ENCODE results near the gene SDC4. TPM values are rescaled to one million over a fixed set of nuclear protein-coding genes. Genes with fewer than 3 reads are reported as not detected.

SDC4 gene
- total RNA-seq, 4 donors from 2014 or later, result 7.9 to 77.9 (median 48.4) TPM

DNA sequence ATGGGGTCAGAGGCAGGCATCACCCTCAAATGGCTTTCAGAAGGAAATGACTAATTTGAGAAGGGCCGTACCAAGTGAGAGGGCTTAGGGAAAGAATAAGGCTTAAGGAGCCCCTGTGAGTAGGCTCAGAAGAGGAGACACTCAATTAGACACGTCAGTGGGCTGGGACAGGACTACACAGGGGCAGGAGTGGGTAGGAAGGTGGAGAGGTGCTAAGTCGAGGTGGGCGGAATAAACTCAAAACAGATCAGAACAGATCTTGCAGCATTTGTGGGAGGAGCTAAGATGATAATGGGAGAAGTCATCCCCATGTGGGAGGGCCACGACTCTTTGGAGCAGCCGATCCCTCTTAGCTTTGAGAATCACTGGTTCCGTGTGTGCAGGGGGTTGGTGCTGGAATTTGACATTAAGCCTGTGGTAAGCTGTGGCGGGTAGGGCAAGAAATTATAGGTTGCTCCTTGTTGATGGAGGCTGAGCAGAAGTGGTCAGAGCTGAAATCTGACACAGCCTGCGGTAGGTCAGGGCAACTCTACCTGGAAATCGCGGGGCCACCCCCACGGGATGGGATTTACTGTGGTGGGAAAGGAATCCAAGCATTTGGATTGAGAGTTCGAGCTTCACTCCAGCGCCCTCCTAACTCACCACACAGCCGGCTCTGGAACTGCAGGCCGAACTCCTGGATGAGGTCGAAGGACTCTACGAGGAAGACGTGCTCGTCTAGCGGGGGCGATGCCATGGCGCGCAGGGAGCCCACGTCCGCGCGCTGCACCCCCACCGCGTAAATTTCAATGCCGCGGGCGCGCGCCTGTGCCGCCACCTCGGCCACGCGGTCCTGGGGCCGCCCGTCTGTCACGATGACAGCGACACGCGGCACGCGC, 44.4 kb downstream of the SDC4 start:
- no peak overlapping the region for H3K27ac ChIP-seq
- TF ChIP-seq, protein P1, sequence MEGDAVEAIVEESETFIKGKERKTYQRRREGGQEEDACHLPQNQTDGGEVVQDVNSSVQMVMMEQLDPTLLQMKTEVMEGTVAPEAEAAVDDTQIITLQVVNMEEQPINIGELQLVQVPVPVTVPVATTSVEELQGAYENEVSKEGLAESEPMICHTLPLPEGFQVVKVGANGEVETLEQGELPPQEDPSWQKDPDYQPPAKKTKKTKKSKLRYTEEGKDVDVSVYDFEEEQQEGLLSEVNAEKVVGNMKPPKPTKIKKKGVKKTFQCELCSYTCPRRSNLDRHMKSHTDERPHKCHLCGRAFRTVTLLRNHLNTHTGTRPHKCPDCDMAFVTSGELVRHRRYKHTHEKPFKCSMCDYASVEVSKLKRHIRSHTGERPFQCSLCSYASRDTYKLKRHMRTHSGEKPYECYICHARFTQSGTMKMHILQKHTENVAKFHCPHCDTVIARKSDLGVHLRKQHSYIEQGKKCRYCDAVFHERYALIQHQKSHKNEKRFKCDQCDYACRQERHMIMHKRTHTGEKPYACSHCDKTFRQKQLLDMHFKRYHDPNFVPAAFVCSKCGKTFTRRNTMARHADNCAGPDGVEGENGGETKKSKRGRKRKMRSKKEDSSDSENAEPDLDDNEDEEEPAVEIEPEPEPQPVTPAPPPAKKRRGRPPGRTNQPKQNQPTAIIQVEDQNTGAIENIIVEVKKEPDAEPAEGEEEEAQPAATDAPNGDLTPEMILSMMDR (IDR thresholded peaks at IDR 0.05), result no peak
- no peak for TF ChIP-seq POLR2A (IDR thresholded peaks at IDR 0.05)
- H3K4me1 ChIP-seq, result peaks cover 0 to 5% of the 10 kb centered on the region in 2 donors
- peaks cover 0 to 10% of the 10 kb centered on the region in 2 donors for H3K27me3 ChIP-seq
- no peak overlapping the region for H3K4me3 ChIP-seq
- H3K9me3 ChIP-seq, result no peaks in the 10 kb centered on the region
- intact Hi-C loops (cut with DNase I; ENCODE audit: low total_unique reads), result no loop called here
- DNase-seq, result no peak
- H3K36me3 ChIP-seq, result no peaks in the 10 kb centered on the region

DNA sequence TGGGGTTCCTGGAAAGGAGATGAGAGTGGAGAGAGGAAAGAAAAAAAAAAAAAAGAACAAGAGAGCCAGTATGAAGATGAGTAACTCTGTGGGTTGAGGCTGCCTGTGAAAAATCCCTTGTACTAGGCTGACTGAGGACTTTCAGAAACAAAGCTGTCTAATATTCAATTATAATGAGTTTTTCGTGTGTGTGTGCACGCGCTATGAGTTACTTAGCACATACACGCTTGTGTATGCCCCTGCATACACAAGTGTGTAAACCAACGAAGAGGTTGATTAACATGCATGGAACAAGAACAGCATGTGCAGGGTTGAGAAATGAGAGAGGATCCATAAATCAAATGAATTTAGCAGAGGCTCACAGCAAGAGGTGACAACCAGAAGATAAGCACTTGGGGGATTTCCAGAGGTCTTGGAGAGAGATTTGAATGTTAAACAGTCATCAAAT, 46.4 kb downstream of the SDC4 start:
- peaks cover 0 to 8% of the 10 kb centered on the region in 2 donors for H3K27me3 ChIP-seq
- no peaks in the 10 kb centered on the region for H3K36me3 ChIP-seq
- TF ChIP-seq, protein P1 (IDR thresholded peaks at IDR 0.05), result no peak
- no peak for TF ChIP-seq POLR2A (IDR thresholded peaks at IDR 0.05)
- H3K9me3 ChIP-seq, result no peaks in the 10 kb centered on the region
- H3K4me3 ChIP-seq, result no peak overlapping the region
- no peak overlapping the region for H3K27ac ChIP-seq
- intact Hi-C loops (cut with DNase I; ENCODE audit: low total_unique reads), result no loop called here
- DNase-seq, result no peak
- peaks cover 0 to 5% of the 10 kb centered on the region in 2 donors for H3K4me1 ChIP-seq

DNA sequence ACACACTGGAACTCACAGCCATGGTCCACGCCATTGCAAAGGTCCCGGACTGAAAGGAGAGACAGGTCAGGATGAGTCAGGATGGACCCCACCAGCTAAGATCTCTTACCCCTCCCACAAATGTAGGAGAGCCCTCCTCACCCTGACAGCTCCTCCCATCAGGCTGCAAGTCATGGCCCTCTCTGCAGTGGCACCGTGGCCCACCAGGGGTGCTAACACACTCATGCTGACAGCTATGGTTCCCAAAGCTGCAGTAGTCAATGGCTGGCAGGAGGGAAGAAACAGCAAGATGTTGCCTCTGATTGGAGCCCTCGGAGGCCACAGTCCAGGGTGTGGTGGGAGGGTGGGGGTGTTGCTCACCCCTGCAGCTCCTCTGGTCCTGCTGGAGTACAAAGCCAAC, 47.3 kb downstream of the SDC4 start:
- TF ChIP-seq, protein P1 (IDR thresholded peaks at IDR 0.05), result no peak
- TF ChIP-seq POLR2A (IDR thresholded peaks at IDR 0.05), result no peak
- Histone ChIP-seq H3K4me3 (no peak overlapping the region), H3K4me1 (no peaks in the 10 kb centered on the region), H3K27ac (no peak overlapping the region), H3K36me3 (no peaks in the 10 kb centered on the region), H3K27me3 (no peaks in the 10 kb centered on the region), H3K9me3 (no peaks in the 10 kb centered on the region)
- intact Hi-C loops (cut with DNase I; ENCODE audit: low total_unique reads), result no loop called here
- no peak for DNase-seq

DNA sequence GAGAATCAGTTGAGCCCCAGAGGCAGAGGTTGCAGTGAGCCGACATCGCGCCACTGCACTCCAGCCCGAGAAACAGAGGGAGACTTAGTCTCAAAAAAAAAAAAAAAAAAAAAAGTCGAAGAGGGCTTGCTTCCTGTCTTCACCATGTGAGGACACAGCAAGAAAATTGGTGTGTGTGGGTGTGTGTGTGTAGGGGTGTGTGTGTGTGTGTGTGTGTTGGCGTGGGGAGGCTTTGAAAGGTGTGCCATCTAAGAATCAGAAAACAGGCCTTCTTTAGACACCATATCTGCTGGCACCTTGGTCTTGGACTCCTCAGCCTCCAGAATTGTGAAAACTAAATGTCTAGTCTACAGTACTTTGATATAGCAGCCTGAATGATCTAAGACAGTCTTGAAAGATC, 48.4 kb downstream of the SDC4 start:
- no peak overlapping the region for H3K27ac ChIP-seq
- intact Hi-C loops (cut with DNase I; ENCODE audit: low total_unique reads), result no loop called here
- no peaks in the 10 kb centered on the region for H3K9me3 ChIP-seq
- DNase-seq, result no peak
- no peaks in the 10 kb centered on the region for H3K27me3 ChIP-seq
- no peaks in the 10 kb centered on the region for H3K4me1 ChIP-seq
- H3K4me3 ChIP-seq, result no peak overlapping the region
- TF ChIP-seq, protein P1 (IDR thresholded peaks at IDR 0.05), result no peak
- no peak for TF ChIP-seq POLR2A (IDR thresholded peaks at IDR 0.05)
- H3K36me3 ChIP-seq, result no peaks in the 10 kb centered on the region

DNA sequence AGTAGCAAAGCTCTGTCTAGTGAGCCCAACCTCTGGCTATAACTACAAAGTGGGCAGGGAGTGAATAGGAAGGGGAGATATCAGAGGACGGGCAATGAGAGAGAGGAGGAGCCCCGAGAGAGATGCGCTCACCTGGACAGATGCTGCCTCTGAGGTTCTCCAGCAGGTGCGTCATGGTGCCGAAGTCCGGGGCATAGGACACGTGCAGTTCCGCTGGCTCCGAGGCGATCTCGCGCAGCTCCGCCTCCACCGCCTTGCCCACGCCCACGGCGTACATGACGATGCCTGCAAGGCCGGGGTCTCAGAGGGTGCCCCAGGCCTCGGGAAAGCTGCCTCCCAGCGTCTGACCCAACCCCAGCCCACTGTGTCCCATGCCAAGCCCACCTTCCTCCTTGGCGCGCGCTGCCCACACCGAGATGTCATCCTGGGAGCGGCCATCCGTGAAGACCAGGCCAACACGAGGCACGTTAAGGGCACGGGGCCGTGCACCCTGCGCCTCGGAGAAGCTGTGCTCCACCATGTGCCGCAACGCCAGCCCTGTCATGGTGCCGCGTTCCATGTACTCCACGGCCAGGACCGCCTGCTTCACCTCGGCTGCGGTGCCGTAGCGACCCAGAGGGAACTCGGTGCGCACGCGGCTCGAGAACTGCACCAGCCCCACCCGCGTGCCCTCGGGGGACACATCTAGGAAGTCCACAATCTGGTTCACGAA, 50.3 kb downstream of the SDC4 start:
- no peaks in the 10 kb centered on the region for H3K27me3 ChIP-seq
- no peaks in the 10 kb centered on the region for H3K36me3 ChIP-seq
- H3K4me1 ChIP-seq, result peaks cover 0 to 9% of the 10 kb centered on the region in 2 donors
- intact Hi-C loops (cut with DNase I; ENCODE audit: low total_unique reads), result no loop called here
- DNase-seq, result no peak
- no peaks in the 10 kb centered on the region for H3K9me3 ChIP-seq
- TF ChIP-seq POLR2A (IDR thresholded peaks at IDR 0.05), result no peak
- TF ChIP-seq, protein P1 (IDR thresholded peaks at IDR 0.05), result no peak
- H3K27ac ChIP-seq, result no peak overlapping the region
- H3K4me3 ChIP-seq, result no peak overlapping the region

All from uterus (tissue), 4 donors.